OCI-LY7 (cell line): ENCODE data around the gene GRAMD2B. TPM values are rescaled to one million over a fixed set of nuclear protein-coding genes. Genes with fewer than 3 reads are reported as not detected.

Experiments used
- BruUV-seq: library from RNA; stranded (reverse); fragments of 400-500 nt; replicated peaks from 2 replicates; lab custom pipeline; 2021; lab: Mats Ljungman, UMichigan
- CTCF ChIA-PET: fragments of 300-600 bp; sonication (Branson Sonifier 250); formaldehyde crosslinking; loops from one replicate; lab custom pipeline; 2022; ENCODE audit warnings: antibody characterized with exemption; ENCODE audit not compliant: unreplicated experiment; lab: Charles Lee
- POLR2A ChIA-PET: fragments of 300-600 bp; sonication (Branson Sonifier 250); formaldehyde crosslinking; loops from one replicate; lab custom pipeline; 2022; ENCODE audit warnings: antibody characterized with exemption; lab: Charles Lee
- DNase-seq: peaks from one replicate; pipeline ENCODE4 v3.0.0-alpha.2; 2015; ENCODE audit warnings: low spot score
- H2AFZ ChIP-seq: fragments of 200-600 bp; sonication (generic), shearing (Covaris generic); 2 replicates; pipeline ENCODE4 v1.6.1; 2014; ENCODE audit warnings: mild to moderate bottlenecking, antibody characterized with exemption, low read length, moderate library complexity
- H3K27ac ChIP-seq: fragments of 200-600 bp; sonication (generic); 2 replicates; pipeline ENCODE4 v1.5.1; 2014; ENCODE audit warnings: mixed run types, low read depth, mild to moderate bottlenecking, moderate library complexity, low read length, inconsistent platforms; ENCODE audit not compliant: poor library complexity, severe bottlenecking
- H3K36me3 ChIP-seq: fragments of 200-600 bp; sonication (generic); 2 replicates; pipeline ENCODE4 v1.6.1; 2014; ENCODE audit warnings: mild to moderate bottlenecking, antibody characterized with exemption, low read length, moderate library complexity, mixed read lengths; ENCODE audit not compliant: insufficient read depth
- H3K4me1 ChIP-seq: fragments of 200-600 bp; sonication (generic); 2 replicates; pipeline ENCODE4 v1.5.1; 2014; ENCODE audit warnings: mild to moderate bottlenecking, low read length; ENCODE audit not compliant: insufficient read depth, poor library complexity, severe bottlenecking
- H3K4me2 ChIP-seq: fragments of 200-600 bp; sonication (generic); 2 replicates; pipeline ENCODE4 v1.6.1; 2014; ENCODE audit warnings: mild to moderate bottlenecking, low read length
- H3K4me3 ChIP-seq: fragments of 200-600 bp; sonication (generic); 2 replicates; pipeline ENCODE4 v1.5.1; 2014; ENCODE audit warnings: mild to moderate bottlenecking, low read depth, low read length; ENCODE audit not compliant: poor library complexity, severe bottlenecking
- H3K79me2 ChIP-seq: fragments of 200-600 bp; sonication (generic); 2 replicates; pipeline ENCODE4 v1.6.1; 2016; ENCODE audit warnings: low read depth, mild to moderate bottlenecking, low read length, moderate library complexity, mixed read lengths; ENCODE audit not compliant: insufficient read depth
- H3K9me2 ChIP-seq: fragments of 200-600 bp; sonication (generic); 2 replicates; pipeline ENCODE4 v1.6.1; 2016; ENCODE audit warnings: mild to moderate bottlenecking, low read length, mixed read lengths; ENCODE audit not compliant: insufficient read depth
- H3K9me3 ChIP-seq: fragments of 200-600 bp; sonication (generic); 2 replicates; pipeline ENCODE4 v1.6.1; 2014; ENCODE audit warnings: mild to moderate bottlenecking, mixed run types, low read length, mixed read lengths
- H4K20me1 ChIP-seq: fragments of 200-600 bp; sonication (generic); 2 replicates; pipeline ENCODE4 v1.6.1; 2014; ENCODE audit warnings: mild to moderate bottlenecking, antibody characterized with exemption, low read length, moderate library complexity, mixed read lengths; ENCODE audit not compliant: insufficient read depth
- EZH2phosphoT487 ChIP-seq: fragments of 200-600 bp; sonication (generic); IDR thresholded peaks from 2 replicates; pipeline ENCODE4 v1.6.1; 2018; ENCODE audit warnings: low read depth, borderline replicate concordance, mild to moderate bottlenecking, mixed run types, antibody characterized with exemption, low read length, moderate library complexity, mixed read lengths
- intact Hi-C: fragments of 100-400 bp; cut with micrococcal nuclease; formaldehyde crosslinking; loops from one replicate; pipeline ENCODE4 v1.10.0; 2022; ENCODE audit not compliant: unreplicated experiment
- total RNA-seq, 2 experiments: library from RNA; depleted of rRNA in 1 of 2; stranded (reverse); fragments of >200 nt in 1 of 2; shearing (Covaris generic) in 1 of 2; gene quantifications; 2 replicates each; pipeline ENCODE4 v1.2.3, GENCODE V29; 2014 to 2022
- TF ChIP-seq, protein P1 (sequence below): fragments of 200-600 bp; sonication (generic); conservative IDR thresholded peaks from 2 replicates; pipeline ENCODE4 v1.5.1; 2014; ENCODE audit warnings: mild to moderate bottlenecking, antibody characterized with exemption, low read length, moderate library complexity, mixed read lengths

The GRAMD2B gene
- total RNA-seq, 2 experiments from 2014 or later, result not detected

DNA sequence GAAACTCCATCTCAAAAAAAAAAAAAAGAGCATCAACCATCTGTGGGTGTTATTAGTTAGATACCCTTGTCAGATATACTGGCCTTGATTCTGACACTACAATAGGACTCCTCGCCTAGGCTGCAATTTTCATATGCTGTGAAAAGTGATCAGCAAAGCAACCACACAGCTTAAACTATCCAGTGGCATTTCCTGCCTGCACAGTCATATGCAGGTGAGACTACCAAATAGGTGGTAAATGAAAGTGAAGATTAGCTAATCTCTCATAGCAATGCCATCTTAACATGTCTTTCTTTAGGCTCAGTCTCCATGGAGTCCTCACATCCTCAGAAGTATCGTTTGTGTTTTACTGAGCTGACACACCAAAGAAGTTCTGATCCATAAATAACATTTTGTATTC lies 40.8 kb downstream of the GRAMD2B start:
- POLR2A ChIA-PET, result no interaction called here
- BruUV-seq, result no TSS peak

DNA sequence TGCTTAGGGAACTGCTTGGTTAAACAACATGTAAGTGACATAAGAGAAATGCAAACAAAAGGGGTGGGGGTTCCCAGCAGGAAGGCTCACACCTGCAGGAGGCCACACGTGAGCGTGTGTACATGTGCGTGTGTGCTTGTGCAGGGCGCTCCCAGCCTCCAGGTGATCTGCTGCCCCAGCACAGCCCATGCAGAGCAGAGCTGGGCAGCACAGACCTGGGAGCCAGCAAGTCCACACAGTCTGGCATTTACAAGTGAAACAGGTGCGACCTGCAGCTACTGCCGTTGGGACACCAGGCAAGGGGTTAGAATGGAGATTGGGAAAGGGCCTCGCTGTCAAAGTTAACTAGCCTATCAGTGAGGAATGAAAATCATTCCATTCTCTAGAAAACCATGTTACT lies 41.8 kb downstream of the GRAMD2B start:
- Histone ChIP-seq H3K36me3 (no peaks in the 10 kb centered on the region), H2AFZ (no peak overlapping the region), H3K9me3 (no peaks in the 10 kb centered on the region), H4K20me1 (no peaks in the 10 kb centered on the region), H3K4me1 (peaks cover 7% of the 10 kb centered on the region), H3K79me2 (no peaks in the 10 kb centered on the region), H3K9me2 (no peaks in the 10 kb centered on the region), H3K4me2 (no peak overlapping the region), H3K27ac (no peak overlapping the region), H3K4me3 (no peak overlapping the region)
- intact Hi-C loops, result no loop called here
- no peak for DNase-seq
- no TSS peak for BruUV-seq
- ChIA-PET POLR2A (no interaction called here), CTCF (no interaction called here)
- TF ChIP-seq, protein P1, sequence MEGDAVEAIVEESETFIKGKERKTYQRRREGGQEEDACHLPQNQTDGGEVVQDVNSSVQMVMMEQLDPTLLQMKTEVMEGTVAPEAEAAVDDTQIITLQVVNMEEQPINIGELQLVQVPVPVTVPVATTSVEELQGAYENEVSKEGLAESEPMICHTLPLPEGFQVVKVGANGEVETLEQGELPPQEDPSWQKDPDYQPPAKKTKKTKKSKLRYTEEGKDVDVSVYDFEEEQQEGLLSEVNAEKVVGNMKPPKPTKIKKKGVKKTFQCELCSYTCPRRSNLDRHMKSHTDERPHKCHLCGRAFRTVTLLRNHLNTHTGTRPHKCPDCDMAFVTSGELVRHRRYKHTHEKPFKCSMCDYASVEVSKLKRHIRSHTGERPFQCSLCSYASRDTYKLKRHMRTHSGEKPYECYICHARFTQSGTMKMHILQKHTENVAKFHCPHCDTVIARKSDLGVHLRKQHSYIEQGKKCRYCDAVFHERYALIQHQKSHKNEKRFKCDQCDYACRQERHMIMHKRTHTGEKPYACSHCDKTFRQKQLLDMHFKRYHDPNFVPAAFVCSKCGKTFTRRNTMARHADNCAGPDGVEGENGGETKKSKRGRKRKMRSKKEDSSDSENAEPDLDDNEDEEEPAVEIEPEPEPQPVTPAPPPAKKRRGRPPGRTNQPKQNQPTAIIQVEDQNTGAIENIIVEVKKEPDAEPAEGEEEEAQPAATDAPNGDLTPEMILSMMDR, result no peak
- no peak for TF ChIP-seq EZH2phosphoT487

More for the DNA sequence above, 40.8 kb downstream of the GRAMD2B start:
- TF ChIP-seq, protein P1, result no peak
- TF ChIP-seq EZH2phosphoT487, result no peak
- DNase-seq, result no peak
- CTCF ChIA-PET, result no interaction called here
- no peaks in the 10 kb centered on the region for H3K36me3 ChIP-seq
- no peaks in the 10 kb centered on the region for H3K9me2 ChIP-seq
- no peak overlapping the region for H3K27ac ChIP-seq
- no peak overlapping the region for H2AFZ ChIP-seq
- H3K79me2 ChIP-seq, result no peaks in the 10 kb centered on the region
- H3K4me2 ChIP-seq, result no peak overlapping the region
- H3K4me1 ChIP-seq, result peaks cover 7% of the 10 kb centered on the region
- no peaks in the 10 kb centered on the region for H4K20me1 ChIP-seq
- H3K4me3 ChIP-seq, result no peak overlapping the region
- no peaks in the 10 kb centered on the region for H3K9me3 ChIP-seq
- intact Hi-C loops, result no loop called here

DNA sequence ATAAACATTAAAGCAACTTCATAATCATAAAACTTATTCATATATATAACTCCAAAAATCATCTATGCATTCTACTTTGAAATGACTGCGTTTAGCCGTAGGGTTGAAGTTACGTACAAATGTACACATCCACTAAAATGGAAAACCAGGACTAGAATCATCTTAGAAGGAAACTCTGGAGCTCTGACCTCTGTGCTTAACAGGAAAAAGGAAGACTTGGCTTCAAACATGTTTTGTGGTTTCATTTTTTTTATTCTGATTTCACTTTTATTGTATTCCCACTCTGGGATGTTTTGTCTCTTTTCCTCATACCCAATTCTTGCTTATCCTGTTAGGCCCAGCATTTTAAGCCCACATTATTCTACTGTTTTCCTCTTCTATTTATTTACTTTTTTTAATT lies 44.9 kb downstream of the GRAMD2B start:
- Histone ChIP-seq H4K20me1 (no peaks in the 10 kb centered on the region), H3K4me1 (no peaks in the 10 kb centered on the region), H3K9me3 (no peaks in the 10 kb centered on the region), H3K4me3 (no peak overlapping the region), H3K79me2 (no peaks in the 10 kb centered on the region), H3K4me2 (no peak overlapping the region), H3K36me3 (no peaks in the 10 kb centered on the region), H3K27ac (no peak overlapping the region), H3K9me2 (no peaks in the 10 kb centered on the region), H2AFZ (no peak overlapping the region)
- POLR2A ChIA-PET, result interaction anchor here (0.9 kb wide), 1 partner anchor 9 kb away, joined by 3 read pairs; no protein-coding TSS in a partner anchor
- BruUV-seq, result no TSS peak
- TF ChIP-seq EZH2phosphoT487, result no peak
- TF ChIP-seq, protein P1, result no peak
- DNase-seq, result no peak
- CTCF ChIA-PET, result no interaction called here
- intact Hi-C loops, result no loop called here
